Measurements from ENCODE around the gene PCDH7.

DNA sequence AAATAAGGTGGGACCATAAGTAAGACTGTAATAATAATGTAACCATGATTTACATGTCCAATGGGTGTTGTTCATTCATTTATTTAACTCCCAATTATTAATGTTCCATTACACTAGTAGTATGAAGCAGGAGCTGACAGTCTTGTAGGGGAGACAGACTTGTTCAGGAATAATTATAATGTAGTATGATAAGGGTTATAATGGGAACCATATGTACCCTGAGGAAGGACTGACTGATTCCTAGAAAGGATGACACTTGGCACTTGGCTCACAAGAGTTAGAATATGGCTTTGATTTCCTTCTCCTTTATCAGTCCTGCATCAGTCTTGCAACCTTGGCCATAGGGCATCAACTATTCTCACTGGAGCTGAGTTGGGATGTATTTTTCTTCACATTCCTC, 24.2 kb downstream of the PCDH7 start:
- no peak for TF ChIP-seq FOXP2 (optimal IDR thresholded peaks at IDR 0.05; ENCODE audit: borderline replicate concordance, extremely low read depth, extremely low read length, insufficient read depth)
- TF ChIP-seq POLR2AphosphoS5 (IDR thresholded peaks at IDR 0.05; ENCODE audit: low read depth, low read length): no peak
- TF ChIP-seq, protein P1, sequence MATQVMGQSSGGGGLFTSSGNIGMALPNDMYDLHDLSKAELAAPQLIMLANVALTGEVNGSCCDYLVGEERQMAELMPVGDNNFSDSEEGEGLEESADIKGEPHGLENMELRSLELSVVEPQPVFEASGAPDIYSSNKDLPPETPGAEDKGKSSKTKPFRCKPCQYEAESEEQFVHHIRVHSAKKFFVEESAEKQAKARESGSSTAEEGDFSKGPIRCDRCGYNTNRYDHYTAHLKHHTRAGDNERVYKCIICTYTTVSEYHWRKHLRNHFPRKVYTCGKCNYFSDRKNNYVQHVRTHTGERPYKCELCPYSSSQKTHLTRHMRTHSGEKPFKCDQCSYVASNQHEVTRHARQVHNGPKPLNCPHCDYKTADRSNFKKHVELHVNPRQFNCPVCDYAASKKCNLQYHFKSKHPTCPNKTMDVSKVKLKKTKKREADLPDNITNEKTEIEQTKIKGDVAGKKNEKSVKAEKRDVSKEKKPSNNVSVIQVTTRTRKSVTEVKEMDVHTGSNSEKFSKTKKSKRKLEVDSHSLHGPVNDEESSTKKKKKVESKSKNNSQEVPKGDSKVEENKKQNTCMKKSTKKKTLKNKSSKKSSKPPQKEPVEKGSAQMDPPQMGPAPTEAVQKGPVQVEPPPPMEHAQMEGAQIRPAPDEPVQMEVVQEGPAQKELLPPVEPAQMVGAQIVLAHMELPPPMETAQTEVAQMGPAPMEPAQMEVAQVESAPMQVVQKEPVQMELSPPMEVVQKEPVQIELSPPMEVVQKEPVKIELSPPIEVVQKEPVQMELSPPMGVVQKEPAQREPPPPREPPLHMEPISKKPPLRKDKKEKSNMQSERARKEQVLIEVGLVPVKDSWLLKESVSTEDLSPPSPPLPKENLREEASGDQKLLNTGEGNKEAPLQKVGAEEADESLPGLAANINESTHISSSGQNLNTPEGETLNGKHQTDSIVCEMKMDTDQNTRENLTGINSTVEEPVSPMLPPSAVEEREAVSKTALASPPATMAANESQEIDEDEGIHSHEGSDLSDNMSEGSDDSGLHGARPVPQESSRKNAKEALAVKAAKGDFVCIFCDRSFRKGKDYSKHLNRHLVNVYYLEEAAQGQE (IDR thresholded peaks at IDR 0.05; ENCODE audit: insufficient read depth in 1 of 2, low read depth in 2 of 2, low read length in 2 of 2): no peak
- no peak for TF ChIP-seq SIN3A (IDR thresholded peaks at IDR 0.05; ENCODE audit: borderline replicate concordance, insufficient read depth, low read length)

All from PFSK-1 (cell line).